T-helper 2 cell (primary cell): ENCODE measurements around the gene TEX11.
A peak's percentile ranks its signal among the peaks of the same experiment; 100 is the strongest.
"Not testable (repeated sequence)": the region's sequence is repeated elsewhere in the genome, so short reads cannot be mapped to it uniquely, and the experiment has no call there.

ENCODE experiments used
- DNase-seq, 5 experiments: peaks; one replicate each; pipeline versions ENCODE4 v3.0.0 to v3.0.0-alpha.2; 2012 to 2022
- total RNA-seq, 2 donors: gene quantifications; one replicate each; lab custom pipeline; 2026; lab: John Stamatoyannopoulos, UW

TEX11 gene
- 0 to 0.13 reads per million in 2 donors for total RNA-seq

- DNase-seq: no peak
These were observed at the start of gene TEX11 for GRCh38 chrX:70908541-70908940. Gene TEX11, minus strand, starts transcription at chrX:70908711. Its CDS starts 922 bp downstream, at chrX:70907789.

- no peak for DNase-seq
These were observed 46.4 kb upstream of the TEX11 start for GRCh38 chrX:70954871-70955270.

GRCh38 chrX:70924294-70924911 is 15.9 kb upstream of the TEX11 start:
- DNase-seq: no peak

GRCh38 chrX:70922774-70923473 is 14.4 kb upstream of the TEX11 start:
- DNase-seq: no peak

- DNase-seq: no peak
These were observed 13.3 kb upstream of the TEX11 start for GRCh38 chrX:70921709-70922352.

GRCh38 chrX:70916754-70917153 is 8.2 kb upstream of the TEX11 start:
- peak in 1 of 5 experiments; percentile 19 for DNase-seq

- no peak for DNase-seq
These were observed 611 bp downstream of the TEX11 start for GRCh38 chrX:70907900-70908299.

GRCh38 chrX:70901465-70901864 is 7.0 kb downstream of the TEX11 start:
- no peak for DNase-seq

- DNase-seq: not testable (repeated sequence)
These were observed 18.1 kb downstream of the TEX11 start for GRCh38 chrX:70890441-70890840.

- peak in 1 of 5 experiments; percentile 16 for DNase-seq
These were observed 29.6 kb downstream of the TEX11 start for GRCh38 chrX:70878902-70879301.

- DNase-seq: no peak
These were observed 56.2 kb downstream of the TEX11 start for GRCh38 chrX:70852294-70852693.

- DNase-seq: not testable (repeated sequence)
These were observed 64.4 kb downstream of the TEX11 start for GRCh38 chrX:70844081-70844480.

GRCh38 chrX:70843620-70844019 is 64.9 kb downstream of the TEX11 start:
- not testable (repeated sequence) for DNase-seq

- no peak for DNase-seq
These were observed 73.9 kb downstream of the TEX11 start for GRCh38 chrX:70834589-70834988.

GRCh38 chrX:70826715-70827114 is 81.8 kb downstream of the TEX11 start:
- DNase-seq: no peak

- DNase-seq: no peak
These were observed 83.1 kb downstream of the TEX11 start for GRCh38 chrX:70825366-70825765.

- DNase-seq: no peak
These were observed 99.3 kb downstream of the TEX11 start for GRCh38 chrX:70808942-70809940.

GRCh38 chrX:70806081-70806480 is 102.4 kb downstream of the TEX11 start:
- DNase-seq: no peak

GRCh38 chrX:70796742-70797141 is 111.8 kb downstream of the TEX11 start:
- DNase-seq: not testable (repeated sequence)

- DNase-seq: no peak
These were observed 134.3 kb downstream of the TEX11 start for GRCh38 chrX:70774223-70774622.

GRCh38 chrX:70769659-70770227 is 138.8 kb downstream of the TEX11 start:
- no peak for DNase-seq

GRCh38 chrX:70762285-70762684 is 146.2 kb downstream of the TEX11 start:
- no peak for DNase-seq
